GM12878 (cell line): ENCODE measurements around the gene NKRF. TPM values are rescaled to one million over a fixed set of nuclear protein-coding genes. Genes with fewer than 3 reads are reported as not detected.

Source experiments
- CHD4 ChIP-seq: fragments of 200-600 bp; sonication (generic); IDR thresholded peaks from 2 replicates; pipeline ENCODE4 v1.6.1; 2016; ENCODE audit warnings: mild to moderate bottlenecking
- DPF2 ChIP-seq: fragments of 450-650 bp; IDR thresholded peaks from 2 replicates; pipeline ENCODE4 v1.6.1; 2017; ENCODE audit warnings: mild to moderate bottlenecking
- EGR1 ChIP-seq, 2 experiments: IDR thresholded peaks; 1 replicate in 1 of 2; 2 replicates in 1 of 2; pipeline ENCODE4 v1.6.1; 2011 to 2012; ENCODE audit warnings: low read depth in 2 of 2, low read length in 2 of 2, borderline replicate concordance in 1 of 2, mild to moderate bottlenecking in 1 of 2, moderate library complexity in 1 of 2
- FOXK2 ChIP-seq: fragments of 450-650 bp; IDR thresholded peaks from 2 replicates; pipeline ENCODE4 v1.6.1; 2017; ENCODE audit warnings: mild to moderate bottlenecking, moderate library complexity
- GABPA ChIP-seq: IDR thresholded peaks from 2 replicates; pipeline ENCODE4 v1.6.1; 2014; ENCODE audit warnings: antibody characterized with exemption, low read depth, mild to moderate bottlenecking, inconsistent platforms
- HDAC2 ChIP-seq: fragments of 200-600 bp; sonication (generic); IDR thresholded peaks from 2 replicates; pipeline ENCODE4 v1.6.1; 2017
- HDAC6 ChIP-seq: fragments of 200-600 bp; sonication (generic); IDR thresholded peaks from one replicate; pipeline ENCODE4 v1.8.0; 2017; ENCODE audit warnings: antibody characterized with exemption; ENCODE audit not compliant: unreplicated experiment
- IKZF2 ChIP-seq, 2 experiments: fragments of 450-650 bp; IDR thresholded peaks; 2 replicates each; pipeline ENCODE4 v1.6.1; 2017; ENCODE audit warnings: mild to moderate bottlenecking in 2 of 2, moderate library complexity in 2 of 2
- MTA2 ChIP-seq: fragments of 450-650 bp; IDR thresholded peaks from 2 replicates; pipeline ENCODE4 v1.6.1; 2016; ENCODE audit warnings: low read depth, mild to moderate bottlenecking, moderate library complexity
- MYB ChIP-seq: fragments of 150-350 bp; IDR thresholded peaks from 2 replicates; pipeline ENCODE4 v1.6.1; 2014; ENCODE audit warnings: mild to moderate bottlenecking, low read depth, low read length, borderline replicate concordance
- NFIC ChIP-seq: IDR thresholded peaks from 2 replicates; pipeline ENCODE4 v1.6.1; 2012; ENCODE audit warnings: low read depth, mild to moderate bottlenecking, inconsistent platforms, low read length, moderate library complexity
- POLR2A ChIP-seq: IDR thresholded peaks from 2 replicates; pipeline ENCODE4 v1.6.1; 2011; ENCODE audit warnings: low read depth, mild to moderate bottlenecking, low read length
- POLR2AphosphoS5 ChIP-seq: IDR thresholded peaks from 2 replicates; pipeline ENCODE4 v1.6.1; 2011; ENCODE audit warnings: mild to moderate bottlenecking, low read length, inconsistent platforms
- RB1 ChIP-seq: fragments of 450-650 bp; formaldehyde crosslinking; IDR thresholded peaks from 2 replicates; pipeline ENCODE4 v1.6.1; 2017; ENCODE audit warnings: mild to moderate bottlenecking, borderline replicate concordance
- RELA ChIP-seq: fragments of 450-650 bp; IDR thresholded peaks from 2 replicates; pipeline ENCODE4 v1.8.0; 2014; ENCODE audit warnings: borderline replicate concordance; ENCODE audit not compliant: partially characterized antibody
- SIN3A ChIP-seq: IDR thresholded peaks from 2 replicates; pipeline ENCODE4 v1.6.1; 2012; ENCODE audit warnings: low read depth, low read length, improper control_type of control experiment
- SP1 ChIP-seq: IDR thresholded peaks from one replicate; pipeline ENCODE4 v1.6.1; 2011; ENCODE audit warnings: low read depth, low read length
- SREBF1 ChIP-seq: IDR thresholded peaks from 2 replicates; pipeline ENCODE4 v1.6.1; 2012; ENCODE audit warnings: mild to moderate bottlenecking, low read length
- SRF ChIP-seq, 2 experiments: IDR thresholded peaks; 2 replicates each; pipeline ENCODE4 v1.6.1; 2011; ENCODE audit warnings: low read depth in 2 of 2, low read length in 2 of 2, mild to moderate bottlenecking in 1 of 2, moderate library complexity in 1 of 2
- STAT3 ChIP-seq: IDR thresholded peaks from 2 replicates; pipeline ENCODE4 v1.6.1; 2011; ENCODE audit warnings: low read depth, low read length, improper control_type of control experiment
- TAF1 ChIP-seq: IDR thresholded peaks from 2 replicates; pipeline ENCODE4 v1.6.1; 2011; ENCODE audit warnings: mild to moderate bottlenecking, low read depth, low read length, borderline replicate concordance
- ZNF274 ChIP-seq: IDR thresholded peaks from one replicate; pipeline ENCODE4 v1.8.0; 2011; ENCODE audit not compliant: insufficient read length, insufficient read depth
- ZSCAN29 ChIP-seq: fragments of 450-650 bp; IDR thresholded peaks from 2 replicates; pipeline ENCODE4 v1.6.1; 2017; ENCODE audit warnings: mild to moderate bottlenecking, moderate library complexity
- polyA plus RNA-seq, 11 experiments: library from polyadenylated mRNA; depleted of rRNA in 4 of 11; unstranded in 6 of 11; stranded (reverse) in 5 of 11; fragments of >200 nt; fragmentation: Nextera tagmentation in 4 of 11; fragmentation: Illumina TruSeq in 1 of 11; extraction: Ambion mirVana in 4 of 11; extraction: Trizol in 1 of 11; gene quantifications; 1 replicate in 1 of 11; 2 replicates in 10 of 11; pipeline versions ENCODE4 v1.2.1 to v1.2.3, GENCODE V29; 2011 to 2016; ENCODE audit warnings: inconsistent platforms in 2 of 11, missing spikeins in 2 of 11, low read depth in 1 of 11
- total RNA-seq, 4 experiments: library from RNA; depleted of rRNA in 3 of 4; stranded (reverse); fragments of >200 nt in 3 of 4; fragmentation: Illumina TruSeq in 1 of 4; extraction: Trizol in 1 of 4; gene quantifications; 2 replicates each; pipeline versions ENCODE4 v1.2.1 to v1.2.3, GENCODE V29; 2013 to 2021
- TF ChIP-seq, protein P1 (sequence below): fragments of 450-650 bp; IDR thresholded peaks from 2 replicates; pipeline ENCODE4 v1.6.1; 2016; ENCODE audit warnings: mild to moderate bottlenecking
- TF ChIP-seq, protein P2 (sequence below): fragments of 450-650 bp; IDR thresholded peaks from 2 replicates; pipeline ENCODE4 v1.6.1; 2017; ENCODE audit warnings: mild to moderate bottlenecking
- TF ChIP-seq, protein P3 (sequence below): fragments of 450-650 bp; formaldehyde crosslinking; IDR thresholded peaks from 2 replicates; pipeline ENCODE4 v1.4.0; 2020; ENCODE audit warnings: mild to moderate bottlenecking, moderate library complexity

Gene NKRF
- total and polyA plus RNA-seq, 10 of the 15 experiments (the other 5 are each of a cell fraction or from before 2014, with no cell fraction given), result 6.2 to 21.5 (median 10.1) TPM

DNA sequence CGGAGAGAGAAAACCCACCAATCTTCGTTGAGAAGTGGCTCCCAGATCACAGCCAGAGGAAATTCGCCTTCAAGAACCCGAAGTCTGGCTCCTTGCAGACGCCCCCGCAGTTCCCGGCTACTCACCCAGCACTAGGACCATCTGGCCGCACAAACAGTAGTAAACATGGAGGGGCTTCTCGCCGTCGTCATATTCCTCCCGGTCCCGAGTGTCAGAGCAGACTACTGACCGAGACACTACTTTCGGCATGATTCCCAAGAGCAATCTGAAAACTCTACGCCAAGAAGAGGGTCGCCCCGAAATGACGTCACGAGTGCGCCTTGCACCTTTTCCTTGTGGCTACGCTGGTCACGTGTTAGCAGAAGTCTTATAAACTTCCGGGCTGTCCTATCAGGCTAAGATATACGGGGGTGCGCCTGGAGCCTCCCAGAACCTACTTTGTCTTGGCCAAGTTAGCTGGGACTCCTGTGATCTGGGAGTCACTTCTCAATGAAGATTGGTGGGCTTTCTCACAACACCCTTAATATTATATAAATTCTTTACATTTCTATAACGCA, 41.0 kb downstream of the NKRF start, which contains the start of gene STEEP1 (continued):
- no peak for TF ChIP-seq MTA2
- no peak for TF ChIP-seq ZNF274
- TF ChIP-seq, protein P1, sequence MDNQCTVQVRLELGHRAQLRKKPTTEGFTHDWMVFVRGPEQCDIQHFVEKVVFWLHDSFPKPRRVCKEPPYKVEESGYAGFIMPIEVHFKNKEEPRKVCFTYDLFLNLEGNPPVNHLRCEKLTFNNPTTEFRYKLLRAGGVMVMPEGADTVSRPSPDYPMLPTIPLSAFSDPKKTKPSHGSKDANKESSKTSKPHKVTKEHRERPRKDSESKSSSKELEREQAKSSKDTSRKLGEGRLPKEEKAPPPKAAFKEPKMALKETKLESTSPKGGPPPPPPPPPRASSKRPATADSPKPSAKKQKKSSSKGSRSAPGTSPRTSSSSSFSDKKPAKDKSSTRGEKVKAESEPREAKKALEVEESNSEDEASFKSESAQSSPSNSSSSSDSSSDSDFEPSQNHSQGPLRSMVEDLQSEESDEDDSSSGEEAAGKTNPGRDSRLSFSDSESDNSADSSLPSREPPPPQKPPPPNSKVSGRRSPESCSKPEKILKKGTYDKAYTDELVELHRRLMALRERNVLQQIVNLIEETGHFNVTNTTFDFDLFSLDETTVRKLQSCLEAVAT, result 0 out of 2 replicates have a peak, but pooled peaks have one; percentile 15
- TF ChIP-seq GABPA, result peak; percentile 64; the same call in 1 of the 2 replicates
- no peak for TF ChIP-seq NFIC
- TF ChIP-seq SP1, result no peak
- no peak for TF ChIP-seq RELA
- TF ChIP-seq ZSCAN29, result no peak
- TF ChIP-seq TAF1, result peak; percentile 68
- TF ChIP-seq DPF2, result no peak
- no peak for TF ChIP-seq RB1
- TF ChIP-seq EGR1 (IDR thresholded peaks at IDR 0.05; ENCODE audit: borderline replicate concordance in 1 of 2, low read depth in 2 of 2, low read length in 2 of 2), result peak in 1 of 2 experiments; percentile 49; a peak in 1 of 3 replicates
- no peak for TF ChIP-seq STAT3
- peak; percentile 61 for TF ChIP-seq POLR2A
- TF ChIP-seq FOXK2, result peak; percentile 93
- TF ChIP-seq, protein P2, sequence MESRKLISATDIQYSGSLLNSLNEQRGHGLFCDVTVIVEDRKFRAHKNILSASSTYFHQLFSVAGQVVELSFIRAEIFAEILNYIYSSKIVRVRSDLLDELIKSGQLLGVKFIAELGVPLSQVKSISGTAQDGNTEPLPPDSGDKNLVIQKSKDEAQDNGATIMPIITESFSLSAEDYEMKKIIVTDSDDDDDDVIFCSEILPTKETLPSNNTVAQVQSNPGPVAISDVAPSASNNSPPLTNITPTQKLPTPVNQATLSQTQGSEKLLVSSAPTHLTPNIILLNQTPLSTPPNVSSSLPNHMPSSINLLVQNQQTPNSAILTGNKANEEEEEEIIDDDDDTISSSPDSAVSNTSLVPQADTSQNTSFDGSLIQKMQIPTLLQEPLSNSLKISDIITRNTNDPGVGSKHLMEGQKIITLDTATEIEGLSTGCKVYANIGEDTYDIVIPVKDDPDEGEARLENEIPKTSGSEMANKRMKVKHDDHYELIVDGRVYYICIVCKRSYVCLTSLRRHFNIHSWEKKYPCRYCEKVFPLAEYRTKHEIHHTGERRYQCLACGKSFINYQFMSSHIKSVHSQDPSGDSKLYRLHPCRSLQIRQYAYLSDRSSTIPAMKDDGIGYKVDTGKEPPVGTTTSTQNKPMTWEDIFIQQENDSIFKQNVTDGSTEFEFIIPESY, result no peak
- TF ChIP-seq, protein P3, sequence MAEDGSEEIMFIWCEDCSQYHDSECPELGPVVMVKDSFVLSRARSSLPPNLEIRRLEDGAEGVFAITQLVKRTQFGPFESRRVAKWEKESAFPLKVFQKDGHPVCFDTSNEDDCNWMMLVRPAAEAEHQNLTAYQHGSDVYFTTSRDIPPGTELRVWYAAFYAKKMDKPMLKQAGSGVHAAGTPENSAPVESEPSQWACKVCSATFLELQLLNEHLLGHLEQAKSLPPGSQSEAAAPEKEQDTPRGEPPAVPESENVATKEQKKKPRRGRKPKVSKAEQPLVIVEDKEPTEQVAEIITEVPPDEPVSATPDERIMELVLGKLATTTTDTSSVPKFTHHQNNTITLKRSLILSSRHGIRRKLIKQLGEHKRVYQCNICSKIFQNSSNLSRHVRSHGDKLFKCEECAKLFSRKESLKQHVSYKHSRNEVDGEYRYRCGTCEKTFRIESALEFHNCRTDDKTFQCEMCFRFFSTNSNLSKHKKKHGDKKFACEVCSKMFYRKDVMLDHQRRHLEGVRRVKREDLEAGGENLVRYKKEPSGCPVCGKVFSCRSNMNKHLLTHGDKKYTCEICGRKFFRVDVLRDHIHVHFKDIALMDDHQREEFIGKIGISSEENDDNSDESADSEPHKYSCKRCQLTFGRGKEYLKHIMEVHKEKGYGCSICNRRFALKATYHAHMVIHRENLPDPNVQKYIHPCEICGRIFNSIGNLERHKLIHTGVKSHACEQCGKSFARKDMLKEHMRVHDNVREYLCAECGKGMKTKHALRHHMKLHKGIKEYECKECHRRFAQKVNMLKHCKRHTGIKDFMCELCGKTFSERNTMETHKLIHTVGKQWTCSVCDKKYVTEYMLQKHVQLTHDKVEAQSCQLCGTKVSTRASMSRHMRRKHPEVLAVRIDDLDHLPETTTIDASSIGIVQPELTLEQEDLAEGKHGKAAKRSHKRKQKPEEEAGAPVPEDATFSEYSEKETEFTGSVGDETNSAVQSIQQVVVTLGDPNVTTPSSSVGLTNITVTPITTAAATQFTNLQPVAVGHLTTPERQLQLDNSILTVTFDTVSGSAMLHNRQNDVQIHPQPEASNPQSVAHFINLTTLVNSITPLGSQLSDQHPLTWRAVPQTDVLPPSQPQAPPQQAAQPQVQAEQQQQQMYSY (CRISPR knock-in tag), result no peak
- no peak for TF ChIP-seq HDAC6
- TF ChIP-seq CHD4, result no peak
- TF ChIP-seq HDAC2, result no peak
- peak; percentile 89 for TF ChIP-seq SREBF1
- peak in 1 of 2 experiments; percentile 73; a peak in 2 of 4 replicates for TF ChIP-seq SRF (IDR thresholded peaks at IDR 0.05; ENCODE audit: low read depth in 2 of 2, low read length in 2 of 2)
- TF ChIP-seq IKZF2 (IDR thresholded peaks at IDR 0.05), result peak in 1 of 2 experiments; percentile 26; a peak in 2 of 4 replicates
- 0 out of 2 replicates have a peak, but pooled peaks have one; percentile 34 for TF ChIP-seq SIN3A
- peak; percentile 78 for TF ChIP-seq POLR2AphosphoS5
- TF ChIP-seq MYB, result no peak
